Right lobe of liver (tissue), 6 donors: ENCODE data around the gene TCEANC2. TPM values are rescaled to one million over a fixed set of nuclear protein-coding genes. Genes with fewer than 3 reads are reported as not detected.

Experiments used
- ATAC-seq, 4 donors: fragments of 200-7000 bp; cut with Tn5 transposase; one replicate each; pipeline ENCODE4 v1.9.1; 2020; ENCODE audit warnings: mild to moderate bottlenecking in 4 of 4, moderate library complexity in 4 of 4
- DNase-seq, 3 donors: peaks; one replicate each; pipeline ENCODE4 v3.0.0-alpha.2; 2020
- H3K27ac ChIP-seq, 3 donors: fragments of 200-600 bp; one replicate each; pipeline ENCODE4 v1.8.0; 2022
- H3K27me3 ChIP-seq, 2 donors: fragments of 200-600 bp; one replicate each; pipeline ENCODE4 v1.8.0; 2022
- H3K36me3 ChIP-seq, 4 donors: fragments of 200-600 bp; sonication (generic) in 1 of 4; one replicate each; pipeline versions ENCODE4 v1.5.1 to v1.8.0; 2017 to 2022; ENCODE audit warnings: control low read depth in 1 of 4
- H3K4me1 ChIP-seq, 4 donors: fragments of 200-600 bp; sonication (generic) in 1 of 4; one replicate each; pipeline versions ENCODE4 v1.5.1 to v1.8.0; 2017 to 2022; ENCODE audit warnings: control low read depth in 1 of 4
- H3K4me3 ChIP-seq, 3 donors: fragments of 200-600 bp; one replicate each; pipeline ENCODE4 v1.8.0; 2022
- H3K9me3 ChIP-seq, 4 donors: fragments of 200-600 bp; sonication (generic) in 1 of 4; one replicate each; pipeline versions ENCODE4 v1.5.1 to v1.8.0; 2017 to 2022; ENCODE audit warnings: control low read depth in 1 of 4
- POLR2A ChIP-seq: fragments of 450-650 bp; IDR thresholded peaks from one replicate; pipeline ENCODE4 v1.6.1; 2017; ENCODE audit warnings: antibody characterized with exemption, mild to moderate bottlenecking
- WGBS: methylation state at CpG from one replicate; pipeline ENCODE4 v1.1.6; 2018; ENCODE audit warnings: low coverage, low lambda C conversion rate; ENCODE audit not compliant: insufficient coverage; ENCODE audit errors: missing lambda C conversion rate; 5-methylcytosine and 5-hydroxymethylcytosine counted together
- intact Hi-C, 2 donors: fragments of 100-400 bp; cut with DNase I; formaldehyde crosslinking; loops; one replicate each; pipeline versions ENCODE4 v1.11.2 to v1.14.1; 2022
- total RNA-seq, 6 experiments: library from RNA; depleted of rRNA in 2 of 6; stranded (reverse); fragments of >200 nt in 2 of 6; fragmentation: NEBNext Ultra II Directional in 3 of 6; extraction: Animal tissue kit (Norgen Biotek cat#: 25700) in 3 of 6; gene quantifications; one replicate each; pipeline versions ENCODE4 v1.1.0 to v1.2.4, GENCODE V29; 2016 to 2023
- TF ChIP-seq, protein P1 (sequence below), 4 donors: fragments of 200-600 bp in 3 of 4; fragments of 450-650 bp in 1 of 4; IDR thresholded peaks; one replicate each; pipeline versions ENCODE4 v1.5.1 to v1.8.0; 2016 to 2022; ENCODE audit warnings: antibody characterized with exemption in 4 of 4, mild to moderate bottlenecking in 2 of 4
- donor health status: DM: no; HTN: yes; CAD: no.
- donor health status: DM: no; HTN: no; CAD: no.
- donor health status: DM: no; HTN: no; CAD: no.
- donor health status: DM: no; HTN: yes; CAD: no.
- donor health status: DM: no; HTN: yes; CAD: no.

TCEANC2 gene
- total RNA-seq, 6 experiments from 2014 or later, result 1.2 to 2.9 (median 1.8) TPM

DNA sequence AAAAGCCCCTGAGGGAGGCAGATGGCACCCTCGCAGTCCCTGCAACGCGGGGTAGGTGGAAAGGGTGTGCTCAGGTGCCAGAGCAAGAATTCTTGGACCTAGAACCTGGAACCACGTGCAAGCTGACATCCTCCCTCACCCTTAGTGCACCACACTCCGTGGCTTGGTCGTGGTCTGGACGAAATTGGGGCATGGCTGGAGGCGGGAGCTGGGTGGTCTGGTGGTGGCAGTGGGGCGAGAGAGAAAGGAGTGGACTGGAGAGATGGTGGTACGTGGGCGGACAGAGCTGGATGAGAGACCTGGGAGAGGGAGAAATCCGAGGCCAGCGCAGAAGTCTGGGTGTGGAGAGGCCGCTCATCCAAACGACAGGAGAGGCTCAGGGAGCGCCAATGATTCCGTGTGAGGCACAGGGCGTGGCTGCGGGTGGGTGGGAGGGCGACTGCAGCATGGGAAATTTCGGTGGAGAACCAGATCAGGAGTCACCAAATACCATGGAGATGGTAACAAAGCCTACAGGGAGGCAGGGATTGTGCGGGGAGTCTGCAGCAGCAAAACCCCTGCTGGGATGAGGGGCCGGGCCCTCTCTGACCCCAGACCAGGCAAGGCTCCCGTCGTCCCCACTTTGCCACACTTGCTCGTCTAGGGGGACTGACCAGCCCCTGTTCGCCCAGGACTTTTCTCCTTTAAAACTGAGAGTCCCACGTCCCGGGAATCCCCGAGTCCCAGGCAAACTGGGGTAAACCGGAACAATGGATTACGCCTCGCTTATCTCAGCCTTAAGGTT is 67.5 kb downstream of the TCEANC2 start:
- H3K9me3 ChIP-seq, result no peaks in the 10 kb centered on the region
- intact Hi-C loops, result loop anchor here in 1 of 2 donors (10.0 kb wide), 1 partner anchor 364 kb away; no protein-coding TSS in a partner anchor
- H3K4me1 ChIP-seq, result peaks cover 0 to 5% (median 2%) of the 10 kb centered on the region in 4 donors
- ATAC-seq (no peak), DNase-seq (no peak)
- H3K27ac ChIP-seq, result no peak overlapping the region
- H3K27me3 ChIP-seq, result no peaks in the 10 kb centered on the region
- no peak for TF ChIP-seq POLR2A
- TF ChIP-seq, protein P1, sequence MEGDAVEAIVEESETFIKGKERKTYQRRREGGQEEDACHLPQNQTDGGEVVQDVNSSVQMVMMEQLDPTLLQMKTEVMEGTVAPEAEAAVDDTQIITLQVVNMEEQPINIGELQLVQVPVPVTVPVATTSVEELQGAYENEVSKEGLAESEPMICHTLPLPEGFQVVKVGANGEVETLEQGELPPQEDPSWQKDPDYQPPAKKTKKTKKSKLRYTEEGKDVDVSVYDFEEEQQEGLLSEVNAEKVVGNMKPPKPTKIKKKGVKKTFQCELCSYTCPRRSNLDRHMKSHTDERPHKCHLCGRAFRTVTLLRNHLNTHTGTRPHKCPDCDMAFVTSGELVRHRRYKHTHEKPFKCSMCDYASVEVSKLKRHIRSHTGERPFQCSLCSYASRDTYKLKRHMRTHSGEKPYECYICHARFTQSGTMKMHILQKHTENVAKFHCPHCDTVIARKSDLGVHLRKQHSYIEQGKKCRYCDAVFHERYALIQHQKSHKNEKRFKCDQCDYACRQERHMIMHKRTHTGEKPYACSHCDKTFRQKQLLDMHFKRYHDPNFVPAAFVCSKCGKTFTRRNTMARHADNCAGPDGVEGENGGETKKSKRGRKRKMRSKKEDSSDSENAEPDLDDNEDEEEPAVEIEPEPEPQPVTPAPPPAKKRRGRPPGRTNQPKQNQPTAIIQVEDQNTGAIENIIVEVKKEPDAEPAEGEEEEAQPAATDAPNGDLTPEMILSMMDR (IDR thresholded peaks at IDR 0.05), result no peak
- WGBS, result 45% methylated on average over 17 of the region's 33 CpGs
- H3K36me3 ChIP-seq, result no peaks in the 10 kb centered on the region
- no peak overlapping the region for H3K4me3 ChIP-seq

DNA sequence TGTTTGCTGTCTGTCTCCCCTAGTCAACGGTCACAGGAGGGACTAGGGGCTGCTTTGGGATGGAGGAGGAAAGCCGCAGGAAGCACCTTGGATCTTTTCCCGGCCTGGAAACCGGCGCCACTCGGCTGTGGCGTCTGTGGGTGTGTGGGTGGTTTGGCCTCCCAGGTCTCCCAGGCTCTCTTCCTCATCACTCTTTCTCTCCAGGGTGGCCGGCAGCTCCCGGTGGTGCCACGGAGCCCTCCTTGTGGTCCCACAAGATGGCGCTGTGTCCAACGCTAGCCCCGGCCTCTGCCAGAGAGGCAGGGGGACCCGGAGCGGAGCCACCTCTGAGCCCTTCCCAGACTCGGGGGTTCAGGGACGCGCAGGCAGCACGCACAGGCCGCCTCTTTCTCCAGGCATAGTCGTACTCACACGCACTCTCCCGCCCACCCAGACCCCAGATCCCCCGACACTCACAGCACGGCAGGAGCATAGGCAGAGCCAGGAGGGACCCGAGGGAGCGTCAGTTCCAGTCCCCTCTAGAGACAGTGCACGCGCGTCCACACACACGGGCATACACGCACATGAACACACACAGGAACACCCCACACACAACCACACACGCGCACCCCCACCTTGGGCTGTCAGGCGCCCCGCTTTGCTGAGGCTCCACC is 68.2 kb downstream of the TCEANC2 start:
- intact Hi-C loops, result loop anchor here in 1 of 2 donors (10.0 kb wide), 1 partner anchor 363 kb away; no protein-coding TSS in a partner anchor
- no peaks in the 10 kb centered on the region for H3K9me3 ChIP-seq
- TF ChIP-seq POLR2A, result no peak
- TF ChIP-seq, protein P1 (IDR thresholded peaks at IDR 0.05), result peak; percentile 63 to 74 (median 68)
- no peak overlapping the region for H3K4me3 ChIP-seq
- peak; percentile 77 to 83 (median 80) for ATAC-seq
- WGBS, result 29% methylated on average over 13 of the region's 36 CpGs
- H3K36me3 ChIP-seq, result no peaks in the 10 kb centered on the region
- H3K27ac ChIP-seq, result no peak overlapping the region
- DNase-seq, result peak; percentile 75 to 79 (median 77)
- peaks cover 0 to 5% (median 2%) of the 10 kb centered on the region in 4 donors for H3K4me1 ChIP-seq
- H3K27me3 ChIP-seq, result no peaks in the 10 kb centered on the region

DNA sequence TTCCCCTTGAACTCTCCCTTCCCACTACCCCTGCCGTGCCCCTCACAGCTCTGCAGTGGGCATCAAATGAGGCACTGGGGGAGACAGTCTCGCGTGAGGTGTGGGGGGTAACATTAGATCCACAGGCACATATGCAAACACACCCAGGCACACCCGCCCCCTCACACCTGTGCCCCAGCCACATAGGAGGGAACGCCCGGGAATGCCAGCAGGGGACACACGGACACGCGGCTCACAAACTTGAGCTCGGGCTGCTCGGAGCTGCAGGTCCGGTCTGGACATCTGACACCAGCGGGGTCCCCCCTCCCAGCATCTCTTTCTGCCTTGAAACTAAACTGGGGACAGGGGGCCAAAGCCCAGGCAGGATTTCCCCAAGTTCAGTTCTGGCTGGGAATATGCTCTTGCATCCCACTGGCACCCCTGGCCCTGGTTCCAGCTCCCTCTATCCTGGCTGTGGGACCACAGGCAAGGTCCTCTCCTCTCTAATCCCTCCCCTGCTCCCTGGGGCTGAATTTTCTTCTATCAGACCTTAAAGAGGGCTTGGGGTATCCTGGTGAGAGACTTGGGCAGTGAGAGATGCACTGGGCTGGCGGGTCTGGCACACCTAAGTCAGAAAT is 68.8 kb downstream of the TCEANC2 start:
- no peak overlapping the region for H3K27ac ChIP-seq
- ATAC-seq (no peak), DNase-seq (no peak)
- no peaks in the 10 kb centered on the region for H3K9me3 ChIP-seq
- intact Hi-C loops, result loop anchor here in 1 of 2 donors (10.0 kb wide), 1 partner anchor 363 kb away; no protein-coding TSS in a partner anchor
- no peaks in the 10 kb centered on the region for H3K36me3 ChIP-seq
- no peak for TF ChIP-seq POLR2A
- TF ChIP-seq, protein P1 (IDR thresholded peaks at IDR 0.05), result no peak
- 42% methylated on average over 2 of the region's 14 CpGs for WGBS
- no peak overlapping the region for H3K4me3 ChIP-seq
- H3K27me3 ChIP-seq, result no peaks in the 10 kb centered on the region
- H3K4me1 ChIP-seq, result peaks cover 0 to 5% (median 2%) of the 10 kb centered on the region in 4 donors

DNA sequence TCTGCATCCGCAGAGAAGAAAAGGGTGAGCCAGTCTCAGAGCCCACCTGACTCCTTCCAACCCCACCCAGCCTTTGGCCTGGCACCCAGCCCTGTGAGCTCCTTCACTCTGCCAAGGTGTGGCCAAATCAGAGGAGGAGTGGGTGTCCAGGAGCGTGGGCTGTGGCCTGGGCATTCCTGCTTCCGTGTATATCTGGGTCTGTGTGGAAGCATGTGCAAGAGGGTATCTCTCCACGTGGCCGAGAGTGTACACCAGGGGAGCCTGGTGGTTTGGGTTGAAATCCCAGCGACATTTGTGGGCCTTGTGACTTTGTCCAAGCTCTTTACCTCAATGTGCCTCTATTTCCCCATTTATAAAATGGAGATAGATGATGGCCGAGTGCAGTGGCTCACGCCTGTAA is 69.6 kb downstream of the TCEANC2 start:
- no peaks in the 10 kb centered on the region for H3K27me3 ChIP-seq
- 94% methylated on average over 2 of the region's 8 CpGs for WGBS
- intact Hi-C loops, result loop anchor here in 1 of 2 donors (10.0 kb wide), 1 partner anchor 362 kb away; no protein-coding TSS in a partner anchor
- no peak for TF ChIP-seq POLR2A
- TF ChIP-seq, protein P1 (IDR thresholded peaks at IDR 0.05), result no peak
- DNase-seq (no peak), ATAC-seq (no peak)
- no peak overlapping the region for H3K27ac ChIP-seq
- H3K4me3 ChIP-seq, result no peak overlapping the region
- no peaks in the 10 kb centered on the region for H3K36me3 ChIP-seq
- H3K9me3 ChIP-seq, result no peaks in the 10 kb centered on the region
- peaks cover 0 to 5% (median 2%) of the 10 kb centered on the region in 4 donors for H3K4me1 ChIP-seq
